Measurements from ENCODE around the gene NRIP1.
A peak's percentile ranks its signal among the peaks of the same experiment; 100 is the strongest.

The NRIP1 gene

GRCh38 chr21:15066123-15066575 is 1.3 kb upstream of the NRIP1 start:
- no peaks in the 10 kb centered on the region; the same call in 1 of the 2 replicates for H3K27me3 ChIP-seq (ENCODE audit: control insufficient read depth, insufficient read depth, low read length)
- peak overlapping the region; percentile 63; the same call in 1 of the 2 replicates for H3K4me3 ChIP-seq (ENCODE audit: low read length)
- H3K27ac ChIP-seq (ENCODE audit: low read length), result no peak overlapping the region
- no peak for DNase-seq (ENCODE audit: low read depth, low spot score)
- H3K36me3 ChIP-seq (ENCODE audit: control insufficient read depth, insufficient read depth, low read length), result no peaks in the 10 kb centered on the region
- no CpG with 5 or more reads among the region's 8 CpGs for WGBS (ENCODE audit: insufficient coverage, insufficient read length)
- H3K9me3 ChIP-seq (ENCODE audit: control insufficient read depth, insufficient read depth, low read length), result no peaks in the 10 kb centered on the region
- no peaks in the 10 kb centered on the region for H3K4me1 ChIP-seq (ENCODE audit: control insufficient read depth, insufficient read depth, low read length)

GRCh38 chr21:15065392-15066122 is 757 bp upstream of the NRIP1 start:
- DNase-seq (ENCODE audit: low read depth, low spot score), result no peak
- Histone ChIP-seq H3K27me3 (ENCODE audit: control insufficient read depth, insufficient read depth, low read length) (no peaks in the 10 kb centered on the region; the same call in 1 of the 2 replicates), H3K27ac (ENCODE audit: low read length) (no peak overlapping the region), H3K4me1 (ENCODE audit: control insufficient read depth, insufficient read depth, low read length) (no peaks in the 10 kb centered on the region; the same call in 1 of the 2 replicates), H3K9me3 (ENCODE audit: control insufficient read depth, insufficient read depth, low read length) (no peaks in the 10 kb centered on the region), H3K36me3 (ENCODE audit: control insufficient read depth, insufficient read depth, low read length) (no peaks in the 10 kb centered on the region), H3K4me3 (ENCODE audit: low read length) (peak overlapping the region; percentile 63)
- no CpG with 5 or more reads among the region's 38 CpGs for WGBS (ENCODE audit: insufficient coverage, insufficient read length)

GRCh38 chr21:15063814-15064575 is 805 bp downstream of the NRIP1 start:
- no peaks in the 10 kb centered on the region; the same call in 1 of the 2 replicates for H3K27me3 ChIP-seq (ENCODE audit: control insufficient read depth, insufficient read depth, low read length)
- no CpG with 5 or more reads among the region's 58 CpGs for WGBS (ENCODE audit: insufficient coverage, insufficient read length)
- no peak for DNase-seq (ENCODE audit: low read depth, low spot score)
- H3K4me3 ChIP-seq (ENCODE audit: low read length), result peak overlapping the region; percentile 63
- no peaks in the 10 kb centered on the region; the same call in 1 of the 2 replicates for H3K4me1 ChIP-seq (ENCODE audit: control insufficient read depth, insufficient read depth, low read length)
- H3K36me3 ChIP-seq (ENCODE audit: control insufficient read depth, insufficient read depth, low read length), result no peaks in the 10 kb centered on the region
- no peak overlapping the region for H3K27ac ChIP-seq (ENCODE audit: low read length)
- no peaks in the 10 kb centered on the region for H3K9me3 ChIP-seq (ENCODE audit: control insufficient read depth, insufficient read depth, low read length)

- no peak overlapping the region for H3K27ac ChIP-seq (ENCODE audit: low read length)
- no peak overlapping the region; the same call in 1 of the 2 replicates for H3K4me3 ChIP-seq (ENCODE audit: low read length)
- H3K9me3 ChIP-seq (ENCODE audit: control insufficient read depth, insufficient read depth, low read length), result no peaks in the 10 kb centered on the region
- no peak for DNase-seq (ENCODE audit: low read depth, low spot score)
- H3K4me1 ChIP-seq (ENCODE audit: control insufficient read depth, insufficient read depth, low read length), result no peaks in the 10 kb centered on the region; the same call in 1 of the 2 replicates
- H3K36me3 ChIP-seq (ENCODE audit: control insufficient read depth, insufficient read depth, low read length), result no peaks in the 10 kb centered on the region
- no CpG with 5 or more reads among the region's 11 CpGs for WGBS (ENCODE audit: insufficient coverage, insufficient read length)
- no peaks in the 10 kb centered on the region; the same call in 1 of the 2 replicates for H3K27me3 ChIP-seq (ENCODE audit: control insufficient read depth, insufficient read depth, low read length)
These were observed 1.6 kb downstream of the NRIP1 start for GRCh38 chr21:15063081-15063813.

- no peaks in the 10 kb centered on the region for H3K36me3 ChIP-seq (ENCODE audit: control insufficient read depth, insufficient read depth, low read length)
- no CpG with 5 or more reads among the region's 2 CpGs for WGBS (ENCODE audit: insufficient coverage, insufficient read length)
- no peak for DNase-seq (ENCODE audit: low read depth, low spot score)
- H3K4me3 ChIP-seq (ENCODE audit: low read length), result no peak overlapping the region
- H3K27ac ChIP-seq (ENCODE audit: low read length), result no peak overlapping the region
- H3K4me1 ChIP-seq (ENCODE audit: control insufficient read depth, insufficient read depth, low read length), result no peaks in the 10 kb centered on the region; the same call in 1 of the 2 replicates
- no peaks in the 10 kb centered on the region for H3K9me3 ChIP-seq (ENCODE audit: control insufficient read depth, insufficient read depth, low read length)
- no peaks in the 10 kb centered on the region; the same call in 1 of the 2 replicates for H3K27me3 ChIP-seq (ENCODE audit: control insufficient read depth, insufficient read depth, low read length)
These were observed 2.2 kb downstream of the NRIP1 start for GRCh38 chr21:15062606-15062965.

GRCh38 chr21:15061747-15062605 is 2.8 kb downstream of the NRIP1 start:
- no CpG with 5 or more reads among the region's 6 CpGs for WGBS (ENCODE audit: insufficient coverage, insufficient read length)
- H3K27ac ChIP-seq (ENCODE audit: low read length), result no peak overlapping the region
- no peaks in the 10 kb centered on the region; the same call in 1 of the 2 replicates for H3K4me1 ChIP-seq (ENCODE audit: control insufficient read depth, insufficient read depth, low read length)
- H3K4me3 ChIP-seq (ENCODE audit: low read length), result no peak overlapping the region
- no peak for DNase-seq (ENCODE audit: low read depth, low spot score)
- H3K9me3 ChIP-seq (ENCODE audit: control insufficient read depth, insufficient read depth, low read length), result no peaks in the 10 kb centered on the region
- H3K27me3 ChIP-seq (ENCODE audit: control insufficient read depth, insufficient read depth, low read length), result no peaks in the 10 kb centered on the region; the same call in 1 of the 2 replicates
- no peaks in the 10 kb centered on the region for H3K36me3 ChIP-seq (ENCODE audit: control insufficient read depth, insufficient read depth, low read length)

GRCh38 chr21:15061279-15061678 is 3.5 kb downstream of the NRIP1 start:
- Histone ChIP-seq H3K9me3 (ENCODE audit: control insufficient read depth, insufficient read depth, low read length) (no peaks in the 10 kb centered on the region), H3K4me1 (ENCODE audit: control insufficient read depth, insufficient read depth, low read length) (no peaks in the 10 kb centered on the region; the same call in 1 of the 2 replicates), H3K36me3 (ENCODE audit: control insufficient read depth, insufficient read depth, low read length) (no peaks in the 10 kb centered on the region), H3K4me3 (ENCODE audit: low read length) (no peak overlapping the region), H3K27ac (ENCODE audit: low read length) (no peak overlapping the region), H3K27me3 (ENCODE audit: control insufficient read depth, insufficient read depth, low read length) (no peaks in the 10 kb centered on the region; the same call in 1 of the 2 replicates)
- WGBS (ENCODE audit: insufficient coverage, insufficient read length), result no CpG with 5 or more reads among the region's 4 CpGs
- no peak for DNase-seq (ENCODE audit: low read depth, low spot score)

GRCh38 chr21:15060543-15061175 is 4.1 kb downstream of the NRIP1 start:
- H3K27me3 ChIP-seq (ENCODE audit: control insufficient read depth, insufficient read depth, low read length), result no peaks in the 10 kb centered on the region; the same call in 1 of the 2 replicates
- H3K36me3 ChIP-seq (ENCODE audit: control insufficient read depth, insufficient read depth, low read length), result no peaks in the 10 kb centered on the region
- no peak overlapping the region for H3K4me3 ChIP-seq (ENCODE audit: low read length)
- no CpG with 5 or more reads among the region's 2 CpGs for WGBS (ENCODE audit: insufficient coverage, insufficient read length)
- no peak overlapping the region for H3K27ac ChIP-seq (ENCODE audit: low read length)
- no peak for DNase-seq (ENCODE audit: low read depth, low spot score)
- no peaks in the 10 kb centered on the region for H3K9me3 ChIP-seq (ENCODE audit: control insufficient read depth, insufficient read depth, low read length)
- no peaks in the 10 kb centered on the region; the same call in 1 of the 2 replicates for H3K4me1 ChIP-seq (ENCODE audit: control insufficient read depth, insufficient read depth, low read length)

- DNase-seq (ENCODE audit: low read depth, low spot score), result no peak
- H3K27ac ChIP-seq (ENCODE audit: low read length), result no peak overlapping the region
- no peak overlapping the region for H3K4me3 ChIP-seq (ENCODE audit: low read length)
- no peaks in the 10 kb centered on the region for H3K36me3 ChIP-seq (ENCODE audit: control insufficient read depth, insufficient read depth, low read length)
- no peaks in the 10 kb centered on the region for H3K9me3 ChIP-seq (ENCODE audit: control insufficient read depth, insufficient read depth, low read length)
- no peaks in the 10 kb centered on the region; the same call in 1 of the 2 replicates for H3K4me1 ChIP-seq (ENCODE audit: control insufficient read depth, insufficient read depth, low read length)
- H3K27me3 ChIP-seq (ENCODE audit: control insufficient read depth, insufficient read depth, low read length), result no peaks in the 10 kb centered on the region; the same call in 1 of the 2 replicates
These were observed 5.4 kb downstream of the NRIP1 start for GRCh38 chr21:15059397-15059796.

Data from iPS DF 6.9 (cell line).